Measurements from ENCODE around the gene ABHD2.

ABHD2 gene

DNA sequence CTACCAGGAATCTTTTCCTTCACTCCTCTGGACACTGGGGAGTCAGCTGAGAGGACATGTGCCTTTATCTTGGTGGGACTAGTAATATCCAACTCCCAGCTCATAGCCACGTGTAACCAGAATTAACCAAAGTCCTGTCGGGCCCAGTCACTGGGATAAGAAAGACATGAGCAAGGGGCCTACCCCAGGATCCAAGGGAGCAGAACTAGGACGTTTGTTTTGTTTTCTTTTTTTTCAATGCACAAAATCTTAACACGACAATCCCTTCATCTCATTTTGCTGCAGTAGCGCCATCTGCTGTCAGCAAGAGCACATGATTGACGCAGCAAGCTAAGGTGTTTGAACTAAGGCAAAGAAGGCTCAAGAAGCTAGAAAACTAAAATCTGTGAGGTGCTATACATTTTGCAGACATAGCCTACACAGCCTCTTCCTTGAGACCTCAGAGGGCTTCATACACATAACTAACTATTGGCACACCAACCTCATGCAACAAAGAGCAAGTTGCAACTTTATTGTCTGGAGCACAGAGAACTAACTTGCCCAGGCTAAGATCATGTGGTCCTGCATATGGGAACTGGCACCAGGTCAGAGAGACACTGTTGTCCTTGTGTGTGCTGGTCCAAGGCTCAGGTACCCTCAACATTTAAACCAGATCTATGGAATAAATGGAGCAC, 89.5 kb downstream of the ABHD2 start:
- ATAC-seq (ENCODE audit: insufficient read depth, low read depth) (peak; percentile 59; the same call in 2 of the 3 replicates), DNase-seq (peak; percentile 53)
- TF ChIP-seq EZH2 (IDR thresholded peaks at IDR 0.05; ENCODE audit: borderline replicate concordance, low read depth, low read length, severe bottlenecking) (no peak), CTCF (IDR thresholded peaks at IDR 0.05; ENCODE audit: borderline replicate concordance, extremely low read depth, low read length, poor library complexity, severe bottlenecking) (peak; percentile 83)
- H3K27ac ChIP-seq (ENCODE audit: low read length), result no peak overlapping the region
- no peaks in the 10 kb centered on the region for H3K79me2 ChIP-seq (ENCODE audit: insufficient read depth, low read length)
- no peaks in the 10 kb centered on the region for H4K20me1 ChIP-seq (ENCODE audit: insufficient read depth, low read length)
- H3K27me3 ChIP-seq (ENCODE audit: insufficient read depth, low read length, poor library complexity), result no peaks in the 10 kb centered on the region
- no peak overlapping the region for H3K4me2 ChIP-seq (ENCODE audit: insufficient read depth, low read length)
- H3K9me3 ChIP-seq (ENCODE audit: insufficient read depth, low read length, severe bottlenecking), result no peaks in the 10 kb centered on the region
- H3K4me3 ChIP-seq (ENCODE audit: low read depth in 1 of 2, low read length in 2 of 2), result no peak overlapping the region
- no peak overlapping the region for H2AFZ ChIP-seq (ENCODE audit: low read depth, low read length)
- H3K36me3 ChIP-seq (ENCODE audit: insufficient read depth, low read length), result peaks cover 28% of the 10 kb centered on the region
- no peak overlapping the region for H3K9ac ChIP-seq (ENCODE audit: low read depth, low read length)
- no peaks in the 10 kb centered on the region for H3K4me1 ChIP-seq (ENCODE audit: insufficient read depth, low read length)

- H3K9ac ChIP-seq (ENCODE audit: low read depth, low read length), result no peak overlapping the region
- H3K4me1 ChIP-seq (ENCODE audit: insufficient read depth, low read length), result no peaks in the 10 kb centered on the region
- H3K27ac ChIP-seq (ENCODE audit: low read length), result no peak overlapping the region
- TF ChIP-seq EZH2 (IDR thresholded peaks at IDR 0.05; ENCODE audit: borderline replicate concordance, low read depth, low read length, severe bottlenecking) (no peak), CTCF (IDR thresholded peaks at IDR 0.05; ENCODE audit: borderline replicate concordance, extremely low read depth, low read length, poor library complexity, severe bottlenecking) (no peak)
- no peak overlapping the region for H2AFZ ChIP-seq (ENCODE audit: low read depth, low read length)
- no peak overlapping the region for H3K4me3 ChIP-seq (ENCODE audit: low read depth in 1 of 2, low read length in 2 of 2)
- DNase-seq, result no peak
- H3K27me3 ChIP-seq (ENCODE audit: insufficient read depth, low read length, poor library complexity), result no peaks in the 10 kb centered on the region
- H3K9me3 ChIP-seq (ENCODE audit: insufficient read depth, low read length, severe bottlenecking), result no peaks in the 10 kb centered on the region
- peaks cover 28% of the 10 kb centered on the region for H3K36me3 ChIP-seq (ENCODE audit: insufficient read depth, low read length)
- no peak overlapping the region for H3K4me2 ChIP-seq (ENCODE audit: insufficient read depth, low read length)
- no peaks in the 10 kb centered on the region for H3K79me2 ChIP-seq (ENCODE audit: insufficient read depth, low read length)
- ATAC-seq (ENCODE audit: insufficient read depth, low read depth), result no peak
- H4K20me1 ChIP-seq (ENCODE audit: insufficient read depth, low read length), result no peaks in the 10 kb centered on the region
These were observed 90.2 kb downstream of the ABHD2 start for GRCh38 chr15:89178307-89178977.

DNA sequence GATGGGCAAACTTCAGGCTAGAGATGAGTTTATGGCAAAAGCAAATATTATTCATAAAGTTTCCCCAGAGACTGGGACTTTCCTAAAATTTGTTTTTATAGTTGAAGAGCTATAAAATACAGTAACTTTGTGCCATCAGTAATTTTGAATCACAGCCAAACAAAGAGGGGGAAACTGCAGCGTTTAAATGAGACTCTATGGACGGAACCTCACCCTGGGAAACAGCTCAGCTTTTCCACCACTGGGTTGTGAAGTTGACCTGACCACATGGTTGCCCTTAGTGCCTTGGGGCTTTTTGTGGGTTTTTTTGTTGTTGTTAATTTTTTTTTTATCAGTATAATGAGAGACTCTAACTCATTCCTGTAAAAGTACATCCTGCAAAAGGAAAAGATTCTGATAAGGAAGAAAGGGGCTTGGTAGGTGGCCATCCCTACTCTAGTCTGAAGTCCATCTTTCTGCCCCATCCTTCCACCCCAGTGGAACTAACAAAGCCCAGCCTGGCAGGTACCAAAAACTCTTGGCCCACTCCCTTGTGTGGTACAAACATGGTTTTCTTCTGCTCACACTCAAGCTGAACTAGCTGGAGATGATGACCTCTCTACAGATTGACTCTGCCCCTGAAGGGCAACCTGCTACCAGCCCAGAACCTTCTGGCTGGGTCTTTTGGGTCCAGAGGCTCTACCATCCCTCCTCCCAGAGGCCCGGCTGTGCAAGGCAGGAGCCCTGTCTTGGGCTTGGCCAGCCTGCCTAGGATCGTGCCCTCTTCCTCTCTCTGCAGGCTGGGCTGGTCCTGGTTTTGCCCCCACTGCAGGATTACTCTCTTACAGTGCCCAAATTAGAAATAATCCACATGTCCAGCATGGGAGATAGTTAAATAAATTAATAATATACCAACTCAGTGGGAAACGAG, 92.0 kb downstream of the ABHD2 start:
- H2AFZ ChIP-seq (ENCODE audit: low read depth, low read length), result no peak overlapping the region
- H3K4me3 ChIP-seq (ENCODE audit: low read depth in 1 of 2, low read length in 2 of 2), result no peak overlapping the region
- H3K27me3 ChIP-seq (ENCODE audit: insufficient read depth, low read length, poor library complexity), result no peaks in the 10 kb centered on the region
- no peak overlapping the region for H3K4me2 ChIP-seq (ENCODE audit: insufficient read depth, low read length)
- no peaks in the 10 kb centered on the region for H4K20me1 ChIP-seq (ENCODE audit: insufficient read depth, low read length)
- H3K9ac ChIP-seq (ENCODE audit: low read depth, low read length), result no peak overlapping the region
- H3K79me2 ChIP-seq (ENCODE audit: insufficient read depth, low read length), result no peaks in the 10 kb centered on the region
- no peaks in the 10 kb centered on the region for H3K4me1 ChIP-seq (ENCODE audit: insufficient read depth, low read length)
- ATAC-seq (ENCODE audit: insufficient read depth, low read depth) (no peak), DNase-seq (no peak)
- no peak overlapping the region for H3K27ac ChIP-seq (ENCODE audit: low read length)
- no peaks in the 10 kb centered on the region for H3K9me3 ChIP-seq (ENCODE audit: insufficient read depth, low read length, severe bottlenecking)
- TF ChIP-seq CTCF (IDR thresholded peaks at IDR 0.05; ENCODE audit: borderline replicate concordance, extremely low read depth, low read length, poor library complexity, severe bottlenecking) (no peak), EZH2 (IDR thresholded peaks at IDR 0.05; ENCODE audit: borderline replicate concordance, low read depth, low read length, severe bottlenecking) (no peak)
- H3K36me3 ChIP-seq (ENCODE audit: insufficient read depth, low read length), result peaks cover 28% of the 10 kb centered on the region

Measured in DND-41 (cell line).